HepG2 (cell line): ENCODE results near the gene PHYH. TPM values are rescaled to one million over a fixed set of nuclear protein-coding genes. Genes with fewer than 3 reads are reported as not detected.

Experiments used
- ATAC-seq: fragments of 200-7000 bp; cut with Tn5 transposase; 3 replicates; pipeline ENCODE4 v1.9.1; 2020; ENCODE audit warnings: mild to moderate bottlenecking, moderate library complexity
- BruUV-seq: library from RNA; stranded (reverse); fragments of 400-500 nt; replicated peaks from 2 replicates; lab custom pipeline; 2021; lab: Mats Ljungman, UMichigan
- CTCF ChIA-PET: fragments of 300-600 bp; formaldehyde crosslinking; extraction: SDS; loops from one replicate; lab custom pipeline; 2021; ENCODE audit warnings: low total read pairs, inconsistent platforms, low intra/inter-chr PET ratio; lab: Yijun Ruan, JAX
- POLR2A ChIA-PET: fragments of 350-600 bp; sonication (Branson Sonifier 250); formaldehyde crosslinking; loops from one replicate; lab custom pipeline; 2020; ENCODE audit warnings: antibody characterized with exemption, inconsistent platforms; lab: Yijun Ruan, JAX
- DNase-seq: peaks from one replicate; pipeline ENCODE4 v3.0.0-alpha.2; 2015; ENCODE audit warnings: low spot score
- FAIRE-seq: peaks from 3 replicates; lab custom pipeline; 2011; peaks lifted over from hg19 to GRCh38; lab: Jason Lieb, UNC
- H2AFZ ChIP-seq: one replicate; pipeline ENCODE4 v1.6.1; 2011; ENCODE audit warnings: low read length, inconsistent platforms
- H3K27ac ChIP-seq: fragments of 300-600 bp; 3 replicates; pipeline ENCODE4 v1.8.0; 2011; ENCODE audit warnings: mixed run types, mild to moderate bottlenecking, mixed read lengths, low read length, inconsistent platforms; ENCODE audit not compliant: insufficient read depth; ENCODE audit errors: extremely low read length
- H3K27me3 ChIP-seq, 2 experiments: fragments of 200-600 bp in 1 of 2; 2 replicates in 1 of 2; 3 replicates in 1 of 2; pipeline versions ENCODE4 v1.6.0 to v1.8.0; 2011; ENCODE audit warnings: low read length in 2 of 2, mild to moderate bottlenecking in 2 of 2, moderate library complexity in 2 of 2, inconsistent platforms in 1 of 2; ENCODE audit not compliant: insufficient read depth in 2 of 2, control insufficient read depth in 1 of 2
- H3K36me3 ChIP-seq, 2 experiments: fragments of 200-600 bp in 1 of 2; replicated peaks in 1 of 2; 2 replicates in 1 of 2; 3 replicates in 1 of 2; pipeline versions ENCODE4 v1.5.1 to v1.8.0; 2011; ENCODE audit warnings: low read length in 2 of 2, inconsistent platforms in 1 of 2; ENCODE audit not compliant: insufficient read depth in 2 of 2, control insufficient read depth in 1 of 2
- H3K4me1 ChIP-seq: 2 replicates; pipeline ENCODE4 v1.5.1; 2012; ENCODE audit warnings: low read length, inconsistent platforms; ENCODE audit not compliant: insufficient read depth
- H3K4me2 ChIP-seq: 2 replicates; pipeline ENCODE4 v1.6.0; 2011; ENCODE audit warnings: low read depth, low read length, inconsistent platforms
- H3K4me3 ChIP-seq, 3 experiments: fragments of 200-600 bp in 1 of 3; sonication (generic), shearing (Covaris generic) in 1 of 3; replicated peaks in 1 of 3; 2 replicates each; pipeline ENCODE4 v1.5.1; 2011 to 2016; ENCODE audit warnings: low read length in 3 of 3, inconsistent platforms in 2 of 3, low read depth in 2 of 3, mild to moderate bottlenecking in 2 of 3, control low read depth in 1 of 3, mixed read lengths in 1 of 3; ENCODE audit not compliant: insufficient read depth in 1 of 3
- H3K79me2 ChIP-seq: one replicate; pipeline ENCODE4 v1.6.1; 2011; ENCODE audit warnings: low read length, inconsistent platforms; ENCODE audit not compliant: insufficient read depth
- H3K9ac ChIP-seq: 2 replicates; pipeline ENCODE4 v1.6.0; 2011; ENCODE audit warnings: mild to moderate bottlenecking, low read depth, low read length, inconsistent platforms; ENCODE audit not compliant: insufficient read depth
- H3K9me3 ChIP-seq: 2 replicates; pipeline ENCODE4 v1.5.1; 2012; ENCODE audit warnings: mild to moderate bottlenecking, low read length
- H4K20me1 ChIP-seq: 2 replicates; pipeline ENCODE4 v1.6.0; 2011; ENCODE audit warnings: inconsistent platforms, mild to moderate bottlenecking, low read length, moderate library complexity; ENCODE audit not compliant: insufficient read depth
- ATF7 ChIP-seq, 2 experiments: fragments of 450-650 bp in 1 of 2; sonication (generic) in 1 of 2; formaldehyde crosslinking in 1 of 2; IDR thresholded peaks; 2 replicates each; pipeline versions ENCODE4 v1.4.0 to v1.6.1; 2016 to 2020; ENCODE audit warnings: antibody characterized with exemption in 1 of 2, mild to moderate bottlenecking in 1 of 2, missing genetic modification reagents in 1 of 2
- BCL6 ChIP-seq: IDR thresholded peaks from 2 replicates; pipeline ENCODE4 v1.6.1; 2016; ENCODE audit warnings: missing genetic modification reagents, missing compliant biosample characterization
- CAMTA2 ChIP-seq: sonication (generic); formaldehyde crosslinking; IDR thresholded peaks from 2 replicates; pipeline ENCODE4 v1.4.0; 2020; ENCODE audit warnings: mild to moderate bottlenecking, missing genetic modification reagents, borderline replicate concordance
- CBX2 ChIP-seq, 2 experiments: fragments of 200-600 bp in 1 of 2; sonication (generic); formaldehyde crosslinking in 1 of 2; IDR thresholded peaks; 2 replicates each; pipeline versions ENCODE4 v1.7.0 to v1.8.1; 2018 to 2022; ENCODE audit warnings: low read depth in 2 of 2, low read length in 1 of 2, mild to moderate bottlenecking in 1 of 2, missing genetic modification reagents in 1 of 2
- E2F5 ChIP-seq: sonication (generic); formaldehyde crosslinking; conservative IDR thresholded peaks from 2 replicates; pipeline ENCODE4 v1.4.0; 2020; ENCODE audit warnings: missing genetic modification reagents
- HHEX ChIP-seq: IDR thresholded peaks from 2 replicates; pipeline ENCODE4 v1.6.1; 2016; ENCODE audit warnings: control low read depth
- IKZF4 ChIP-seq: sonication (generic); formaldehyde crosslinking; IDR thresholded peaks from 2 replicates; pipeline ENCODE4 v1.5.1; 2020; ENCODE audit warnings: borderline replicate concordance, mild to moderate bottlenecking, low read depth, missing genetic modification reagents; ENCODE audit errors: not compliant biosample characterization
- KDM1A ChIP-seq: IDR thresholded peaks from 2 replicates; pipeline ENCODE4 v1.6.1; 2016; ENCODE audit warnings: missing compliant biosample characterization
- PCBP2 ChIP-seq: fragments of 200-400 bp; formaldehyde crosslinking; optimal IDR thresholded peaks from 2 replicates; pipeline ENCODE3; 2018; ENCODE audit warnings: low read length, low read depth; ENCODE audit not compliant: poor library complexity, severe bottlenecking
- SETDB1 ChIP-seq: sonication (generic); formaldehyde crosslinking; IDR thresholded peaks from 2 replicates; pipeline ENCODE4 v1.5.1; 2020; ENCODE audit warnings: missing genetic modification reagents, mild to moderate bottlenecking, borderline replicate concordance
- TERF1 ChIP-seq: sonication (generic); formaldehyde crosslinking; IDR thresholded peaks from 2 replicates; pipeline ENCODE4 v1.8.0; 2022; ENCODE audit warnings: mild to moderate bottlenecking, missing genetic modification reagents, moderate library complexity
- ZC3H4 ChIP-seq: sonication (generic); formaldehyde crosslinking; IDR thresholded peaks from 2 replicates; pipeline ENCODE4 v1.4.0; 2020; ENCODE audit warnings: missing genetic modification reagents, borderline replicate concordance
- ZNF607 ChIP-seq: sonication (generic); formaldehyde crosslinking; IDR thresholded peaks from 2 replicates; pipeline ENCODE4 v1.5.1; 2020; ENCODE audit warnings: missing genetic modification reagents, mild to moderate bottlenecking, borderline replicate concordance
- ZNF678 ChIP-seq: sonication (generic); formaldehyde crosslinking; IDR thresholded peaks from 2 replicates; pipeline ENCODE4 v1.4.0; 2020; ENCODE audit warnings: mild to moderate bottlenecking, missing genetic modification reagents
- WGBS: methylation state at CpG from one replicate; pipeline ENCODE4 v1.1.6; 2017; ENCODE audit warnings: low lambda C conversion rate; 5-methylcytosine and 5-hydroxymethylcytosine counted together
- in situ Hi-C: cut with HindIII; loops from 2 replicates; pipeline ENCODE4 v1.10.0; 2017; ENCODE audit warnings: low pct_unique_long_range_greater_than_20kb; ENCODE audit not compliant: extremely low pct_ligation_motif_present
- intact Hi-C: fragments of 100-400 bp; cut with micrococcal nuclease; formaldehyde crosslinking; loops from one replicate; pipeline ENCODE4 v1.10.0; 2022; ENCODE audit not compliant: unreplicated experiment
- polyA plus RNA-seq, 8 experiments: library from polyadenylated mRNA; depleted of rRNA in 3 of 8; stranded (reverse) in 7 of 8; unstranded in 1 of 8; fragments of >200 nt; fragmentation: Illumina TruSeq in 4 of 8; extraction: Trizol in 4 of 8; gene quantifications; 2 replicates each; pipeline versions ENCODE4 v1.2.1 to v1.2.3, GENCODE V29; 2011 to 2016; ENCODE audit warnings: low read depth in 4 of 8, missing spikeins in 1 of 8, mixed read lengths in 1 of 8; ENCODE audit not compliant: insufficient read depth in 1 of 8
- total RNA-seq, 5 experiments: library from RNA; depleted of rRNA; stranded (reverse); fragments of >200 nt; fragmentation: Illumina TruSeq; extraction: Trizol; gene quantifications; 2 replicates each; pipeline ENCODE4 v1.2.3, GENCODE V29; 2016; ENCODE audit warnings: low read depth in 1 of 5

Gene PHYH
- total and polyA plus RNA-seq, 2 of the 13 experiments (the other 11 are each of a cell fraction or from before 2014, with no cell fraction given): 27.2 to 34.5 TPM

DNA sequence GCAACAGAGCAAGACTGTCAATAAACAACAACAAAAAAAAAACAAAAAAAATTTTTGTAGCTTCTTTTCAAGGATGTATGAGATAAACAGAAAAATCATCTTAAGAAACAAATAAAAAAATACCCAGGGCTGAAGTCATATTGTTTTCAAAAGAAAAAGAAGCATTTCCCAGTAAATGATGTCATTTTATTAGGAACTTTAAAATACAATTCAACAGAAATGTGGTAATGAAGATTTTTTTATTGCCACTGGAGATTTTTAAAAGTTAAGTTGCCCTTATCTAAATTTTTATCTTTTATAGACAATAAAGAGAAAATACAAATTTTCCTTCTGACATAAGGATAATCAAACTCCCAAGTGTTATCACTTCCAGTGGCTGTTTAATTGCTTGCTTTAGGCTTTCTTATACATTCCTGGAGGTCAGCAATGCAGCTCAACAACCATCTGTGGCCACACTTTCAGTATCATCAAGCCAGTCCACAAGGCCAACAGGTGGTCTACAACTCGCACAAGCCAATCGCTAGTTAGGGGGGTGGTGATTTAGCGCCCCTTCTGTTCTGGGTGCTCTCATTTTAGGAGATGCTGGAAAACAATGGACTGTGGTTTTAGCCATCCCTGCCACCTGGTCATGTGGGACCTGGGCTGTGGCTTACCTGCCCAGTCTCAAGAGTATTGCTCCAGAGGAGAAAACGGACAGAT is 37.4 kb upstream of the PHYH start:
- Histone ChIP-seq H4K20me1 (no peaks in the 10 kb centered on the region), H3K27me3 (no peaks in the 10 kb centered on the region), H3K9ac (no peak overlapping the region), H3K4me3 (no peak overlapping the region), H3K79me2 (peaks cover 5% of the 10 kb centered on the region), H3K36me3 (peaks cover 10 to 44% of the 10 kb centered on the region in 2 experiments), H3K4me2 (no peak overlapping the region), H2AFZ (no peak overlapping the region), H3K9me3 (no peaks in the 10 kb centered on the region), H3K4me1 (no peaks in the 10 kb centered on the region), H3K27ac (no peak overlapping the region)
- peak; percentile 52 for TF ChIP-seq ATF7 (IDR thresholded peaks at IDR 0.05)
- no peak for TF ChIP-seq ATF7 (CRISPR knock-in tag; IDR thresholded peaks at IDR 0.05)
- no peak for TF ChIP-seq CBX2 (IDR thresholded peaks at IDR 0.05; ENCODE audit: low read depth, low read length)
- no peak for TF ChIP-seq CBX2 (CRISPR knock-in tag; IDR thresholded peaks at IDR 0.05; ENCODE audit: low read depth)
- TF ChIP-seq HHEX: no peak
- TF ChIP-seq ZC3H4 (CRISPR knock-in tag): no peak
- TF ChIP-seq SETDB1 (CRISPR knock-in tag): no peak
- FAIRE-seq: no peak
- no peak for DNase-seq
- CTCF ChIA-PET: no interaction called here
- BruUV-seq: no TSS peak
- ATAC-seq: no peak
- POLR2A ChIA-PET: no interaction called here
- in situ Hi-C loops: no loop called here
- intact Hi-C loops: no loop called here
- WGBS: 97% methylated on average over 4 of the region's 4 CpGs

- H3K79me2 ChIP-seq: peaks cover 5% of the 10 kb centered on the region
- TF ChIP-seq ZNF678 (no peak), ZNF607 (CRISPR knock-in tag) (no peak), KDM1A (CRISPR knock-in tag) (no peak), BCL6 (CRISPR knock-in tag) (no peak), IKZF4 (CRISPR knock-in tag) (no peak), CAMTA2 (CRISPR knock-in tag) (no peak), E2F5 (CRISPR knock-in tag) (no peak), PCBP2 (no peak), TERF1 (CRISPR knock-in tag) (no peak)
- TF ChIP-seq, all 625 proteins: peak for 0
- ATAC-seq (no peak), FAIRE-seq (no peak), DNase-seq (no peak)
- no peak overlapping the region for H3K4me2 ChIP-seq
- no peaks in the 10 kb centered on the region for H3K27me3 ChIP-seq
- ChIA-PET POLR2A (no interaction called here), CTCF (no interaction called here)
- WGBS: 100% methylated on average over 9 of the region's 9 CpGs
- H3K27ac ChIP-seq: no peak overlapping the region
- in situ Hi-C loops: no loop called here
- no peaks in the 10 kb centered on the region for H4K20me1 ChIP-seq
- H3K9ac ChIP-seq: no peak overlapping the region
- H3K36me3 ChIP-seq: peaks cover 15 to 52% of the 10 kb centered on the region in 2 experiments
- intact Hi-C loops: no loop called here
- no peak overlapping the region for H2AFZ ChIP-seq
- no peak overlapping the region for H3K4me3 ChIP-seq
- H3K9me3 ChIP-seq: no peaks in the 10 kb centered on the region
- BruUV-seq: no TSS peak
- H3K4me1 ChIP-seq: no peaks in the 10 kb centered on the region
Observed at GRCh38 chr10:13335881-13336280, 36.0 kb upstream of the PHYH start.
